GM23338 (cell line): ENCODE data around the gene KISS1. TPM values are rescaled to one million over a fixed set of nuclear protein-coding genes. Genes with fewer than 3 reads are reported as not detected.
A peak's percentile ranks its signal among the peaks of the same experiment; 100 is the strongest.
"Not testable (repeated sequence)": the region's sequence is repeated elsewhere in the genome, so short reads cannot be mapped to it uniquely, and the experiment has no call there.

Source experiments
- ATAC-seq: fragments of 200-7000 bp; cut with Tn5 transposase; 3 replicates; pipeline ENCODE4 v1.9.1; 2020
- DNase-seq: peaks from one replicate; pipeline ENCODE4 v3.0.0-alpha.2; 2015; ENCODE audit warnings: low spot score
- H2AFZ ChIP-seq: fragments of 200-600 bp; sonication (generic); 2 replicates; pipeline ENCODE4 v1.8.0; 2016; ENCODE audit warnings: antibody characterized with exemption, mild to moderate bottlenecking, moderate library complexity
- H3F3A ChIP-seq: fragments of 200-600 bp; sonication (generic); replicated peaks from 2 replicates; pipeline ENCODE4 v1.8.0; 2017; ENCODE audit warnings: antibody characterized with exemption, mixed run types, low read depth
- H3K27ac ChIP-seq: fragments of 200-600 bp; sonication (generic); 2 replicates; pipeline ENCODE4 v1.6.1; 2016; ENCODE audit warnings: low read depth
- H3K27me3 ChIP-seq: fragments of 200-600 bp; sonication (generic); 2 replicates; pipeline ENCODE4 v1.8.0; 2016; ENCODE audit warnings: mild to moderate bottlenecking, mixed run types, moderate library complexity; ENCODE audit not compliant: insufficient read depth
- H3K36me3 ChIP-seq: fragments of 200-600 bp; sonication (generic); 2 replicates; pipeline ENCODE4 v1.8.0; 2016; ENCODE audit warnings: mild to moderate bottlenecking; ENCODE audit not compliant: insufficient read depth
- H3K4me1 ChIP-seq: fragments of 200-600 bp; sonication (generic); 2 replicates; pipeline ENCODE4 v1.8.0; 2016; ENCODE audit warnings: mild to moderate bottlenecking, moderate library complexity; ENCODE audit not compliant: insufficient read depth
- H3K4me2 ChIP-seq: fragments of 200-600 bp; sonication (generic); 2 replicates; pipeline ENCODE4 v1.7.1; 2017; ENCODE audit warnings: mixed run types
- H3K4me3 ChIP-seq: fragments of 200-600 bp; sonication (generic); 2 replicates; pipeline ENCODE4 v1.6.1; 2016; ENCODE audit warnings: mixed run types
- H3K79me2 ChIP-seq: fragments of 200-600 bp; sonication (generic); replicated peaks from 2 replicates; pipeline ENCODE4 v1.8.0; 2017; ENCODE audit warnings: mild to moderate bottlenecking; ENCODE audit not compliant: insufficient read depth
- H3K9me2 ChIP-seq: fragments of 200-600 bp; sonication (generic); 2 replicates; pipeline ENCODE4 v1.8.0; 2017; ENCODE audit not compliant: insufficient read depth
- H4K20me1 ChIP-seq: fragments of 200-600 bp; sonication (generic); replicated peaks from 2 replicates; pipeline ENCODE4 v1.8.0; 2017; ENCODE audit warnings: mild to moderate bottlenecking; ENCODE audit not compliant: insufficient read depth
- H3K27ac Mint-ChIP-seq: 2 replicates; pipeline ENCODE4 v1.8.0; 2020; ENCODE audit warnings: inconsistent platforms, mild to moderate bottlenecking, moderate library complexity, mixed read lengths
- H3K27me3 Mint-ChIP-seq: 3 replicates; pipeline ENCODE4 v1.8.0; 2022; ENCODE audit warnings: low read depth, mild to moderate bottlenecking, moderate library complexity, mixed read lengths, inconsistent platforms; ENCODE audit not compliant: insufficient read depth, poor library complexity
- H3K36me3 Mint-ChIP-seq: 3 replicates; pipeline ENCODE4 v1.8.0; 2021; ENCODE audit warnings: low read depth, mild to moderate bottlenecking, inconsistent platforms, moderate library complexity, mixed read lengths
- H3K4me1 Mint-ChIP-seq: 3 replicates; pipeline ENCODE4 v1.8.0; 2020; ENCODE audit warnings: mild to moderate bottlenecking, inconsistent platforms, mixed read lengths
- H3K4me3 Mint-ChIP-seq: 3 replicates; pipeline ENCODE4 v1.8.0; 2021; ENCODE audit warnings: moderate library complexity, mild to moderate bottlenecking, inconsistent platforms, mixed read lengths
- H3K9me3 Mint-ChIP-seq: 3 replicates; pipeline ENCODE4 v1.8.0; 2020; ENCODE audit warnings: moderate library complexity, mild to moderate bottlenecking, inconsistent platforms, mixed read lengths
- EZH2 ChIP-seq: fragments of 200-600 bp; sonication (generic); IDR thresholded peaks from one replicate; pipeline ENCODE4 v1.8.0; 2017; ENCODE audit warnings: antibody characterized with exemption, mild to moderate bottlenecking, low read depth; ENCODE audit not compliant: unreplicated experiment
- EZH2phosphoT487 ChIP-seq: fragments of 200-600 bp; sonication (generic); IDR thresholded peaks from one replicate; pipeline ENCODE4 v1.8.1; 2018; ENCODE audit warnings: antibody characterized with exemption; ENCODE audit not compliant: unreplicated experiment
- JUNB ChIP-seq: IDR thresholded peaks from one replicate; pipeline ENCODE4 v1.6.1; 2016; ENCODE audit warnings: antibody characterized with exemption; ENCODE audit not compliant: unreplicated experiment
- NANOG ChIP-seq: IDR thresholded peaks from 2 replicates; pipeline ENCODE4 v1.6.1; 2016; ENCODE audit warnings: antibody characterized with exemption, borderline replicate concordance
- STAT1 ChIP-seq: IDR thresholded peaks from one replicate; pipeline ENCODE4 v1.6.1; 2016; ENCODE audit warnings: antibody characterized with exemption; ENCODE audit not compliant: unreplicated experiment
- ZNF114 ChIP-seq: fragments of 250-450 bp; sonication (Bioruptor Pico); IDR thresholded peaks from 2 replicates; pipeline ENCODE4 v1.5.0; 2020; ENCODE audit warnings: mild to moderate bottlenecking, moderate library complexity
- ZNF331 ChIP-seq: fragments of 250-450 bp; sonication (Bioruptor Pico); IDR thresholded peaks from 2 replicates; pipeline ENCODE4 v1.5.0; 2020; ENCODE audit warnings: low read depth, mild to moderate bottlenecking, moderate library complexity
- polyA plus RNA-seq: library from polyadenylated mRNA; unstranded; fragments of >200 nt; fragmentation: Nextera tagmentation; extraction: Ambion mirVana; gene quantifications from 2 replicates; pipeline ENCODE4 v1.2.1, GENCODE V29; 2016
- total RNA-seq: library from RNA; depleted of rRNA; stranded (reverse); fragments of >200 nt; shearing (Covaris generic); gene quantifications from 2 replicates; pipeline ENCODE4 v1.2.3, GENCODE V29; 2014
- TF ChIP-seq, protein P1 (sequence below): fragments of 250-450 bp; sonication (Bioruptor Pico); IDR thresholded peaks from 2 replicates; pipeline ENCODE4 v1.5.0; 2020; ENCODE audit warnings: mild to moderate bottlenecking, moderate library complexity
- TF ChIP-seq, protein P2 (sequence below): IDR thresholded peaks from 2 replicates; pipeline ENCODE4 v1.6.1; 2016; ENCODE audit warnings: antibody characterized with exemption
- TF ChIP-seq, protein P3 (sequence below), 2 experiments: fragments of 200-600 bp in 1 of 2; sonication (generic) in 1 of 2; conservative IDR thresholded peaks; 2 replicates each; pipeline versions ENCODE4 v1.5.1 to v1.6.1; 2016 to 2017; ENCODE audit warnings: antibody characterized with exemption in 2 of 2, low read depth in 2 of 2, mild to moderate bottlenecking in 2 of 2, moderate library complexity in 1 of 2

KISS1 gene
- total and polyA plus RNA-seq, 2 experiments from 2014 or later: not detected

DNA sequence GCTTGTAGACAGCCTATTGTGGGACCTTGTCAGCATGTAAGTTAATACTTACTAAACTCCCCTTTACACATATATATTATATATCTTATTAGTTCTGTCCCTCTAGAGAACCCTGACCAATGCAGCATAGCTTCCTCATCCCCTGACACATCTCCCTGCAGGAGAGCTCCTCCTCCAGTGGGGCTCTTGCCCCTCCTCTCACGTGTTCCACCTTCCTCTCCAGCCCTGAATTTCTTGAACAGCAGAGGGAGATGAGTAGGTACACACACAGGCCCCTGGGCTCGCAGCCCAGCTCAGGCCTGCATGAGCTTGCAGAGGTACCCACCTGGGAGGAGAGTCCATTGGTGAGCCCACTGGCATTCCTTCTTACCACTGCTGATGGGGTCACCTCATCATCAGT, 44.8 kb upstream of the KISS1 start:
- H3K27ac Mint-ChIP-seq: no peak overlapping the region
- no peaks in the 10 kb centered on the region for H3K27me3 ChIP-seq
- peaks cover 6% of the 10 kb centered on the region for H3K27me3 Mint-ChIP-seq
- no peak for DNase-seq
- H3K9me3 Mint-ChIP-seq: peaks cover 4% of the 10 kb centered on the region; the same call in 1 of the 3 replicates
- TF ChIP-seq JUNB (no peak), NANOG (no peak), STAT1 (no peak)
- TF ChIP-seq, protein P1, sequence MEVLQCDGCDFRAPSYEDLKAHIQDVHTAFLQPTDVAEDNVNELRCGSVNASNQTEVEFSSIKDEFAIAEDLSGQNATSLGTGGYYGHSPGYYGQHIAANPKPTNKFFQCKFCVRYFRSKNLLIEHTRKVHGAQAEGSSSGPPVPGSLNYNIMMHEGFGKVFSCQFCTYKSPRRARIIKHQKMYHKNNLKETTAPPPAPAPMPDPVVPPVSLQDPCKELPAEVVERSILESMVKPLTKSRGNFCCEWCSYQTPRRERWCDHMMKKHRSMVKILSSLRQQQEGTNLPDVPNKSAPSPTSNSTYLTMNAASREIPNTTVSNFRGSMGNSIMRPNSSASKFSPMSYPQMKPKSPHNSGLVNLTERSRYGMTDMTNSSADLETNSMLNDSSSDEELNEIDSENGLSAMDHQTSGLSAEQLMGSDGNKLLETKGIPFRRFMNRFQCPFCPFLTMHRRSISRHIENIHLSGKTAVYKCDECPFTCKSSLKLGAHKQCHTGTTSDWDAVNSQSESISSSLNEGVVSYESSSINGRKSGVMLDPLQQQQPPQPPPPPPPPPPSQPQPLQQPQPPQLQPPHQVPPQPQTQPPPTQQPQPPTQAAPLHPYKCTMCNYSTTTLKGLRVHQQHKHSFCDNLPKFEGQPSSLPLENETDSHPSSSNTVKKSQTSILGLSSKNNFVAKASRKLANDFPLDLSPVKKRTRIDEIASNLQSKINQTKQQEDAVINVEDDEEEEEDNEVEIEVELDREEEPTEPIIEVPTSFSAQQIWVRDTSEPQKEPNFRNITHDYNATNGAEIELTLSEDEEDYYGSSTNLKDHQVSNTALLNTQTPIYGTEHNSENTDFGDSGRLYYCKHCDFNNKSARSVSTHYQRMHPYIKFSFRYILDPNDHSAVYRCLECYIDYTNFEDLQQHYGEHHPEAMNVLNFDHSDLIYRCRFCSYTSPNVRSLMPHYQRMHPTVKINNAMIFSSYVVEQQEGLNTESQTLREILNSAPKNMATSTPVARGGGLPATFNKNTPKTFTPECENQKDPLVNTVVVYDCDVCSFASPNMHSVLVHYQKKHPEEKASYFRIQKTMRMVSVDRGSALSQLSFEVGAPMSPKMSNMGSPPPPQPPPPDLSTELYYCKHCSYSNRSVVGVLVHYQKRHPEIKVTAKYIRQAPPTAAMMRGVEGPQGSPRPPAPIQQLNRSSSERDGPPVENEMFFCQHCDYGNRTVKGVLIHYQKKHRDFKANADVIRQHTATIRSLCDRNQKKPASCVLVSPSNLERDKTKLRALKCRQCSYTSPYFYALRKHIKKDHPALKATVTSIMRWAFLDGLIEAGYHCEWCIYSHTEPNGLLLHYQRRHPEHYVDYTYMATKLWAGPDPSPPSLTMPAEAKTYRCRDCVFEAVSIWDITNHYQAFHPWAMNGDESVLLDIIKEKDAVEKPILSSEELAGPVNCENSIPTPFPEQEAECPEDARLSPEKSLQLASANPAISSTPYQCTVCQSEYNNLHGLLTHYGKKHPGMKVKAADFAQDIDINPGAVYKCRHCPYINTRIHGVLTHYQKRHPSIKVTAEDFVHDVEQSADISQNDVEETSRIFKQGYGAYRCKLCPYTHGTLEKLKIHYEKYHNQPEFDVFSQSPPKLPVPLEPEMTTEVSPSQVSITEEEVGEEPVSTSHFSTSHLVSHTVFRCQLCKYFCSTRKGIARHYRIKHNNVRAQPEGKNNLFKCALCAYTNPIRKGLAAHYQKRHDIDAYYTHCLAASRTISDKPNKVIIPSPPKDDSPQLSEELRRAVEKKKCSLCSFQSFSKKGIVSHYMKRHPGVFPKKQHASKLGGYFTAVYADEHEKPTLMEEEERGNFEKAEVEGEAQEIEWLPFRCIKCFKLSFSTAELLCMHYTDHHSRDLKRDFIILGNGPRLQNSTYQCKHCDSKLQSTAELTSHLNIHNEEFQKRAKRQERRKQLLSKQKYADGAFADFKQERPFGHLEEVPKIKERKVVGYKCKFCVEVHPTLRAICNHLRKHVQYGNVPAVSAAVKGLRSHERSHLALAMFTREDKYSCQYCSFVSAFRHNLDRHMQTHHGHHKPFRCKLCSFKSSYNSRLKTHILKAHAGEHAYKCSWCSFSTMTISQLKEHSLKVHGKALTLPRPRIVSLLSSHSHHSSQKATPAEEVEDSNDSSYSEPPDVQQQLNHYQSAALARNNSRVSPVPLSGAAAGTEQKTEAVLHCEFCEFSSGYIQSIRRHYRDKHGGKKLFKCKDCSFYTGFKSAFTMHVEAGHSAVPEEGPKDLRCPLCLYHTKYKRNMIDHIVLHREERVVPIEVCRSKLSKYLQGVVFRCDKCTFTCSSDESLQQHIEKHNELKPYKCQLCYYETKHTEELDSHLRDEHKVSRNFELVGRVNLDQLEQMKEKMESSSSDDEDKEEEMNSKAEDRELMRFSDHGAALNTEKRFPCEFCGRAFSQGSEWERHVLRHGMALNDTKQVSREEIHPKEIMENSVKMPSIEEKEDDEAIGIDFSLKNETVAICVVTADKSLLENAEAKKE (CRISPR knock-in tag): no peak
- TF ChIP-seq, protein P2, sequence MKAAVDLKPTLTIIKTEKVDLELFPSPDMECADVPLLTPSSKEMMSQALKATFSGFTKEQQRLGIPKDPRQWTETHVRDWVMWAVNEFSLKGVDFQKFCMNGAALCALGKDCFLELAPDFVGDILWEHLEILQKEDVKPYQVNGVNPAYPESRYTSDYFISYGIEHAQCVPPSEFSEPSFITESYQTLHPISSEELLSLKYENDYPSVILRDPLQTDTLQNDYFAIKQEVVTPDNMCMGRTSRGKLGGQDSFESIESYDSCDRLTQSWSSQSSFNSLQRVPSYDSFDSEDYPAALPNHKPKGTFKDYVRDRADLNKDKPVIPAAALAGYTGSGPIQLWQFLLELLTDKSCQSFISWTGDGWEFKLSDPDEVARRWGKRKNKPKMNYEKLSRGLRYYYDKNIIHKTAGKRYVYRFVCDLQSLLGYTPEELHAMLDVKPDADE: no peak
- H3K4me1 Mint-ChIP-seq: no peaks in the 10 kb centered on the region
- no peaks in the 10 kb centered on the region for H3K9me2 ChIP-seq
- H3K4me1 ChIP-seq: no peaks in the 10 kb centered on the region
- no peaks in the 10 kb centered on the region for H3K36me3 ChIP-seq
- no peaks in the 10 kb centered on the region for H3F3A ChIP-seq
- no peaks in the 10 kb centered on the region for H4K20me1 ChIP-seq
- no peak overlapping the region; the same call in 2 of the 3 replicates for H3K4me3 Mint-ChIP-seq
- no peak overlapping the region for H3K4me3 ChIP-seq
- H2AFZ ChIP-seq: no peak overlapping the region
- no peak overlapping the region for H3K27ac ChIP-seq
- no peaks in the 10 kb centered on the region for H3K79me2 ChIP-seq
- peak; percentile 47; the same call in 2 of the 3 replicates for ATAC-seq
- peaks cover 60% of the 10 kb centered on the region for H3K36me3 Mint-ChIP-seq
- H3K4me2 ChIP-seq: no peak overlapping the region

DNA sequence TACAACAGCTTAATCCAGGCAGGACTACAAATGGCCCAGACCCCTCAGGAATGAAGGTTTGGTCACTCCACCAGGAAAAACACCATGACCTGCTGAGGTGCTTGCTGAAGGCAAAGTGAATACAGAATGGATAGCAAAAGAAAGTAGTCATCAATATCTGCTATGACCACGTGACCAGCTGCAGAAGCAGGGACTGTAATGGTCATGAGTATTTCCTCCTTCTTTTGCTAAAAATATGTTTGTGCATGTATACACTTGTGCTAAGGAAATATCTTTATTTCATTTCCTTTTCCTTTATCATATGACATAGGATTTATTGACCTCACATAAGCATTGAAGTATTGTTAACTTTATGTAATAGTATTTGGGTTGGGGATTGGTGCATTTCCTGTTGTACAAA, 43.9 kb upstream of the KISS1 start:
- H3K4me1 Mint-ChIP-seq: no peaks in the 10 kb centered on the region
- Histone ChIP-seq H3K4me1 (no peaks in the 10 kb centered on the region), H3K27me3 (no peaks in the 10 kb centered on the region), H3K9me2 (no peaks in the 10 kb centered on the region), H3F3A (no peaks in the 10 kb centered on the region), H3K79me2 (no peaks in the 10 kb centered on the region), H2AFZ (no peak overlapping the region), H3K4me2 (no peak overlapping the region), H3K36me3 (no peaks in the 10 kb centered on the region), H3K4me3 (no peak overlapping the region), H3K27ac (no peak overlapping the region), H4K20me1 (no peaks in the 10 kb centered on the region)
- no peak overlapping the region for H3K4me3 Mint-ChIP-seq
- H3K27ac Mint-ChIP-seq: no peak overlapping the region
- ATAC-seq (no peak), DNase-seq (no peak)
- peaks cover 4% of the 10 kb centered on the region; the same call in 1 of the 3 replicates for H3K9me3 Mint-ChIP-seq
- TF ChIP-seq JUNB (no peak), EZH2phosphoT487 (no peak), ZNF331 (CRISPR knock-in tag) (no peak), ZNF114 (CRISPR knock-in tag) (no peak), NANOG (no peak), EZH2 (no peak)
- TF ChIP-seq, protein P3, sequence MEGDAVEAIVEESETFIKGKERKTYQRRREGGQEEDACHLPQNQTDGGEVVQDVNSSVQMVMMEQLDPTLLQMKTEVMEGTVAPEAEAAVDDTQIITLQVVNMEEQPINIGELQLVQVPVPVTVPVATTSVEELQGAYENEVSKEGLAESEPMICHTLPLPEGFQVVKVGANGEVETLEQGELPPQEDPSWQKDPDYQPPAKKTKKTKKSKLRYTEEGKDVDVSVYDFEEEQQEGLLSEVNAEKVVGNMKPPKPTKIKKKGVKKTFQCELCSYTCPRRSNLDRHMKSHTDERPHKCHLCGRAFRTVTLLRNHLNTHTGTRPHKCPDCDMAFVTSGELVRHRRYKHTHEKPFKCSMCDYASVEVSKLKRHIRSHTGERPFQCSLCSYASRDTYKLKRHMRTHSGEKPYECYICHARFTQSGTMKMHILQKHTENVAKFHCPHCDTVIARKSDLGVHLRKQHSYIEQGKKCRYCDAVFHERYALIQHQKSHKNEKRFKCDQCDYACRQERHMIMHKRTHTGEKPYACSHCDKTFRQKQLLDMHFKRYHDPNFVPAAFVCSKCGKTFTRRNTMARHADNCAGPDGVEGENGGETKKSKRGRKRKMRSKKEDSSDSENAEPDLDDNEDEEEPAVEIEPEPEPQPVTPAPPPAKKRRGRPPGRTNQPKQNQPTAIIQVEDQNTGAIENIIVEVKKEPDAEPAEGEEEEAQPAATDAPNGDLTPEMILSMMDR (conservative IDR thresholded peaks at IDR 0.05; ENCODE audit: low read depth in 2 of 2): no peak
- H3K36me3 Mint-ChIP-seq: peaks cover 61% of the 10 kb centered on the region
- peaks cover 6% of the 10 kb centered on the region for H3K27me3 Mint-ChIP-seq

DNA sequence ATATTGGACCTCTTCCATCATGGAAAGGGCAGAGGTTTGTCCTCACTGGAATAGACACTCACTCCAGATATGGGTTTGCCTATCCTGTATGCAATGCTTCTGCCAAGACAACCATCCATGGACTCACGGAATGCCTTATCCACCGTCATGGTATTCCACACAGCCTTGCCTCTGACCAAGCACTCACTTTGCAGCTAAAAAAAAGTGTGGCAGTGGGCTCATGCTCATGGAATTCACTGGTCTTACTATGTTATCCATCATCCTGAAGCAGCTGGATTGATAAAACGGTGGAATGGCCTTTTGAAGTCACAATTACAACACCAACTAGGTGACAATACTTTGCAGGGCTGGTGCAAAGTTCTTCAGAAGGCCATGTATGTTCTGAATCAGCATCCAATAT, 43.1 kb upstream of the KISS1 start:
- H3K4me1 ChIP-seq, H3K27ac Mint-ChIP-seq, H3K27ac ChIP-seq, DNase-seq, H3K27me3 Mint-ChIP-seq, H4K20me1 ChIP-seq, H3K79me2 ChIP-seq, H3K9me3 Mint-ChIP-seq, H3K27me3 ChIP-seq, H2AFZ ChIP-seq, H3F3A ChIP-seq, H3K4me3 Mint-ChIP-seq, H3K4me1 Mint-ChIP-seq, H3K36me3 ChIP-seq, H3K9me2 ChIP-seq, H3K4me3 ChIP-seq, H3K4me2 ChIP-seq, ATAC-seq: not testable (repeated sequence)
- H3K36me3 Mint-ChIP-seq: peaks cover 62% of the 10 kb centered on the region
